ENCODE results near the gene ART3.

ART3 gene

DNA sequence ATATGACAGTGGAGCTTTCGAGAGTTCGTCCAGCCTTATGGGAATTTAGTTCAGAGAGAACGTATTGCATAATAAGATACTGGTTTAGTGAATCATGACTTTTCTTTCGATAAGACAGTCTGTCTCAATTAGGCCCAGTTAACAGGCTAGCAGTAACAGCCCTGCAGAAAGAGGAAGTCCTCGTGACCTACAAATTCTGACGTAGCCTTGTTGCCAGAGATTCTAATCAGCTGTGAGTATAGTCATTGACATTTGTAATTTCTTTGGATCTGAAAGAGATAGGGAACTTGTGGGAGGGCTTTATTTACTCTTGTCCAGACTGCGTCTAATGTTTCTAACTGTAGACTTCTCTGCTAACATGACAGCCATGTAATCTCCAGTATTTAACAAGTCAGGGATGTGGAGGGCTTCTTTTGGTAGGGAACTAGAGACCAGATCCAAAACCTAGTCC lies 15.8 kb downstream of the ART3 start:
- no peak for TF ChIP-seq CTCF (IDR thresholded peaks at IDR 0.05; ENCODE audit: borderline replicate concordance, control extremely low read depth, extremely low read depth, insufficient read depth, missing control alignments)
- DNase-seq (ENCODE audit: low spot score): peak; percentile 45
- in situ Hi-C loops (cut with MboI; ENCODE audit: low sequenced_read_pairs, unreplicated experiment): no loop called here

GRCh38 chr4:76091052-76091451 lies 16.5 kb downstream of the ART3 start:
- in situ Hi-C loops (cut with MboI; ENCODE audit: low sequenced_read_pairs, unreplicated experiment): no loop called here
- DNase-seq (ENCODE audit: low spot score): no peak
- TF ChIP-seq CTCF (IDR thresholded peaks at IDR 0.05; ENCODE audit: borderline replicate concordance, control extremely low read depth, extremely low read depth, insufficient read depth, missing control alignments): no peak

DNA sequence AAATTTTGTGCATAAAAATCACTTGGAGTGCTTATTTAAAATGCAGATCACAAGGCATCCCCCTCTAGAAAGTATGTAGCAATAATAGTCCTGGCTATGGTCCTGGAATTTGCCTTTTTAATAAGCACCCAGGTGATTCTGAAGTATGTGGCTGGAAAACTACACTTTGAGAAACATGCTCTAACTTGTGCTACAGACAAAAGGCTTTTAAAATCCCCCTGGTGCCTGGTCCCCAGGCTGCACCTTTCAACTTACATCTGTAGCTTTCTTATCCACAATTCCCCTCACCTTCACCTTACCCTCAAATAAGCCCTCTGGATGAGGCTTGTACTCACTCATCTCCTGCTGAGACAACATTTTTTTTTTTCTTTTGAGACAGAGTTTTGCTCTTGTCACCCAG lies 21.1 kb downstream of the ART3 start:
- no peak for DNase-seq (ENCODE audit: low spot score)

DNA sequence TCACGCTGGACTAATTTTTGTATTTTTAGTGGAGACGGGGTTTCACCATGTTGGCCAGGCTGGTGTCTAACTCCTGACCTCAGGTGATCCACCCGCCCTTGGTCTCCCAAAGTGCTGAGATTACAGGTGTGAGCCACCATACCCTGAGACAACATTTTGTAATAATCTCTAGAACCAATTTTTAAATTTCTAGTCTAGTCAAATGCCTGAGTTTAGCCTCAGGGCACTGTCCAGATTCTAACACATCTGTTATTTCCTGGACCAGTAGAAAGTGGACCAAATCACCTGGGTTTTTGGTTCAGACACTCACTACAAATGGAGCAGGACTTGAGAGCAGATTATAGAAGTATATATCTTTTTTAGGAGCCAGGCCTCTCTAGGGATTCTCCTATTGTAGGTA lies 21.6 kb downstream of the ART3 start:
- no peak for DNase-seq (ENCODE audit: low spot score)
- TF ChIP-seq CTCF (IDR thresholded peaks at IDR 0.05; ENCODE audit: borderline replicate concordance, control extremely low read depth, extremely low read depth, insufficient read depth, missing control alignments): no peak
- in situ Hi-C loops (cut with MboI; ENCODE audit: low sequenced_read_pairs, unreplicated experiment): no loop called here

More for the DNA sequence above, 21.1 kb downstream of the ART3 start:
- no peak for TF ChIP-seq CTCF (IDR thresholded peaks at IDR 0.05; ENCODE audit: borderline replicate concordance, control extremely low read depth, extremely low read depth, insufficient read depth, missing control alignments)
- in situ Hi-C loops (cut with MboI; ENCODE audit: low sequenced_read_pairs, unreplicated experiment): no loop called here

DNA sequence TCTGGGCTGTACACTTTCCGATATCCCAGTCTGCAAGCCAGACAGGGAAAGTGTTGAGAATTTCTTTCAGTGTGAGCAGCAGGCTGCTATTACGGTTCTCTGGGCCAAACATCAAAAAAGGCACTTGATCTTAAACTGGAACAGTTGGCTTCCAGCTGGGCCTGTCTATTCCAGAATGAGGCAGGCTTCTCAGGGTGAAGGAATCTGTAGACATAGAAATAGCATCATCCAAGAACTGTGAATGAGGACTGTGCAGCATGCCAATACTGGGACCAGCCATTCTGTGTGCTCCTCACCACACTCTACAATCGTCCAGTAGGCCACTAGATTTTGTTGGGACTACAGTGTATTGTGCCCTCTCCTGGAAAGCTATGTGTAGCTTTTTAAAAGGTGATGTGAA lies 31.1 kb downstream of the ART3 start:
- in situ Hi-C loops (cut with MboI; ENCODE audit: low sequenced_read_pairs, unreplicated experiment): no loop called here
- no peak for DNase-seq (ENCODE audit: low spot score)
- TF ChIP-seq CTCF (IDR thresholded peaks at IDR 0.05; ENCODE audit: borderline replicate concordance, control extremely low read depth, extremely low read depth, insufficient read depth, missing control alignments): no peak

DNA sequence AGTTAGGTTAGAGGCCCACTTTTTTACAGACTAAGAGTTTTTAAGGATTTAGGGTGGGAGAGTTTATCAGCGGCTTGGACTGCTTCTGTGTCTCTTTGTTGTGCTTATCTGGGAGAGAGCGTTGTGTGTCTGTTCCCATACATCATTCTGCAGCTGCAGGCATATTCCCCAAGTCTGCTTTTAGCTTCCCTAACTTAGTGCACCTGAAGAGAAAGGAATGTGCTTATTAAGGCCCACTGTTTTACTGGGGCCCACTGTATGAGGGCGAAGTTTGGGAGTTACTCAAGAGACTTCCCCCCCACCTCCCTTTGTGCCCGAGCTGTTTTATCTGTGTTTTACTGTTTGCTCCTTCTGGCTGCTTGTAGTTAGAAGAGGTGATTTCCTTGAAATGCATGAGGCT lies 31.9 kb downstream of the ART3 start:
- TF ChIP-seq CTCF (IDR thresholded peaks at IDR 0.05; ENCODE audit: borderline replicate concordance, control extremely low read depth, extremely low read depth, insufficient read depth, missing control alignments): no peak
- DNase-seq (ENCODE audit: low spot score): no peak
- in situ Hi-C loops (cut with MboI; ENCODE audit: low sequenced_read_pairs, unreplicated experiment): no loop called here
